GM12878 (cell line): ENCODE data around the gene EPM2AIP1. TPM values are rescaled to one million over a fixed set of nuclear protein-coding genes. Genes with fewer than 3 reads are reported as not detected.

Experiments
- ATAC-seq: fragments of 200-7000 bp; cut with Tn5 transposase; 3 replicates; pipeline ENCODE4 v1.9.1; 2020; ENCODE audit warnings: mild to moderate bottlenecking, moderate library complexity
- BruUV-seq: library from RNA; stranded (reverse); fragments of 400-500 nt; replicated peaks from 2 replicates; lab custom pipeline; 2021; lab: Mats Ljungman, UMichigan
- CTCF ChIA-PET: fragments of 300-600 bp; sonication (Branson Sonifier 250); formaldehyde crosslinking; extraction: SDS; loops from one replicate; lab custom pipeline; 2021; ENCODE audit warnings: inconsistent platforms; lab: Yijun Ruan, JAX
- POLR2A ChIA-PET: fragments of 350-600 bp; formaldehyde crosslinking; extraction: SDS; loops from one replicate; lab custom pipeline; 2021; ENCODE audit warnings: inconsistent platforms; lab: Charles Lee
- RAD21 ChIA-PET: fragments of 300-600 bp; sonication (Branson Sonifier 250); formaldehyde crosslinking; loops from one replicate; lab custom pipeline; 2023; ENCODE audit warnings: antibody characterized with exemption; ENCODE audit not compliant: unreplicated experiment; lab: Charles Lee
- SMC1A ChIA-PET: fragments of 300-600 bp; sonication (Branson Sonifier 250); formaldehyde crosslinking; loops from one replicate; lab custom pipeline; 2023; ENCODE audit not compliant: unreplicated experiment, uncharacterized antibody; lab: Charles Lee
- DNase-seq: peaks from one replicate; pipeline ENCODE4 v3.0.0-alpha.2; 2011; ENCODE audit warnings: low read depth, low spot score
- FAIRE-seq: peaks from 3 replicates; lab custom pipeline; 2011; peaks lifted over from hg19 to GRCh38; lab: Jason Lieb, UNC
- H2AFZ ChIP-seq: 2 replicates; pipeline ENCODE4 v1.6.0; 2011; ENCODE audit warnings: low read depth, low read length, control low read depth; ENCODE audit not compliant: control insufficient read depth
- H3K27ac ChIP-seq: 2 replicates; pipeline ENCODE4 v1.5.1; 2011; ENCODE audit warnings: control low read depth; ENCODE audit not compliant: control insufficient read depth, insufficient read depth
- H3K27me3 ChIP-seq, 2 experiments: replicated peaks in 1 of 2; 2 replicates each; pipeline versions ENCODE4 v1.6.0 to v1.6.1; 2011; ENCODE audit warnings: low read length in 1 of 2; ENCODE audit not compliant: control insufficient read depth in 2 of 2, insufficient read depth in 2 of 2
- H3K36me3 ChIP-seq, 2 experiments: 2 replicates each; pipeline ENCODE4 v1.5.1; 2011; ENCODE audit warnings: low read length in 1 of 2; ENCODE audit not compliant: control insufficient read depth in 2 of 2, insufficient read depth in 2 of 2
- H3K4me1 ChIP-seq: 2 replicates; pipeline ENCODE4 v1.6.1; 2011; ENCODE audit warnings: mild to moderate bottlenecking, low read length, moderate library complexity, mixed read lengths; ENCODE audit not compliant: control insufficient read depth, insufficient read depth
- H3K4me2 ChIP-seq: 2 replicates; pipeline ENCODE4 v1.6.0; 2011; ENCODE audit warnings: control low read depth; ENCODE audit not compliant: control insufficient read depth, insufficient read depth
- H3K4me3 ChIP-seq: fragments of 200-600 bp; sonication (generic); 2 replicates; pipeline ENCODE4 v1.5.1; 2016
- H3K79me2 ChIP-seq: 2 replicates; pipeline ENCODE4 v1.6.0; 2011; ENCODE audit warnings: low read length; ENCODE audit not compliant: control insufficient read depth, insufficient read depth
- H3K9ac ChIP-seq: 2 replicates; pipeline ENCODE4 v1.8.0; 2011; ENCODE audit warnings: low read length, control low read depth, mixed read lengths; ENCODE audit not compliant: control insufficient read depth, insufficient read depth
- H3K9me3 ChIP-seq: replicated peaks from 3 replicates; pipeline ENCODE4 v1.5.1; 2011; ENCODE audit warnings: mild to moderate bottlenecking, low read length; ENCODE audit not compliant: control insufficient read depth, insufficient read depth
- H4K20me1 ChIP-seq: 2 replicates; pipeline ENCODE4 v1.6.0; 2011; ENCODE audit not compliant: control insufficient read depth, insufficient read depth
- BACH1 ChIP-seq: fragments of 450-650 bp; IDR thresholded peaks from 2 replicates; pipeline ENCODE4 v1.6.1; 2017; ENCODE audit warnings: mild to moderate bottlenecking, borderline replicate concordance
- CHD4 ChIP-seq: fragments of 200-600 bp; sonication (generic); IDR thresholded peaks from 2 replicates; pipeline ENCODE4 v1.6.1; 2016; ENCODE audit warnings: mild to moderate bottlenecking
- CTCF ChIP-seq, 3 experiments: IDR thresholded peaks in 2 of 3; conservative IDR thresholded peaks in 1 of 3; 2 replicates each; pipeline ENCODE4 v1.5.1; 2011; ENCODE audit warnings: low read depth in 3 of 3, low read length in 3 of 3, mild to moderate bottlenecking in 3 of 3, control low read depth in 2 of 3, moderate library complexity in 2 of 3, inconsistent platforms in 1 of 3, mixed read lengths in 1 of 3; ENCODE audit not compliant: control insufficient read depth in 2 of 3, insufficient read depth in 1 of 3; ENCODE audit errors: extremely low read depth in 1 of 3
- FOXM1 ChIP-seq: IDR thresholded peaks from 2 replicates; pipeline ENCODE4 v1.6.1; 2012; ENCODE audit warnings: low read depth, mild to moderate bottlenecking, inconsistent platforms, low read length, moderate library complexity
- KLF5 ChIP-seq: fragments of 450-650 bp; IDR thresholded peaks from 2 replicates; pipeline ENCODE4 v1.6.1; 2014; ENCODE audit warnings: mild to moderate bottlenecking; ENCODE audit not compliant: partially characterized antibody
- LARP7 ChIP-seq: fragments of 450-650 bp; IDR thresholded peaks from 2 replicates; pipeline ENCODE4 v1.6.1; 2017; ENCODE audit warnings: mild to moderate bottlenecking
- MTA2 ChIP-seq: fragments of 450-650 bp; IDR thresholded peaks from 2 replicates; pipeline ENCODE4 v1.6.1; 2016; ENCODE audit warnings: low read depth, mild to moderate bottlenecking, moderate library complexity
- NBN ChIP-seq: fragments of 450-650 bp; IDR thresholded peaks from 2 replicates; pipeline ENCODE4 v1.6.1; 2016
- NFYA ChIP-seq: IDR thresholded peaks from 2 replicates; pipeline ENCODE4 v1.6.1; 2011; ENCODE audit warnings: low read depth, mild to moderate bottlenecking, low read length, improper control_type of control experiment, borderline replicate concordance
- NFYB ChIP-seq: IDR thresholded peaks from 2 replicates; pipeline ENCODE4 v1.6.1; 2011; ENCODE audit warnings: low read depth, mild to moderate bottlenecking, low read length, improper control_type of control experiment, moderate library complexity; ENCODE audit not compliant: insufficient read depth
- PAX8 ChIP-seq: fragments of 450-650 bp; IDR thresholded peaks from 2 replicates; pipeline ENCODE4 v1.6.1; 2017; ENCODE audit warnings: mild to moderate bottlenecking, moderate library complexity
- POU2F2 ChIP-seq: IDR thresholded peaks from 3 replicates; pipeline ENCODE4 v1.6.1; 2011; ENCODE audit warnings: low read depth, mild to moderate bottlenecking, low read length, borderline replicate concordance
- RELA ChIP-seq: fragments of 450-650 bp; IDR thresholded peaks from 2 replicates; pipeline ENCODE4 v1.8.0; 2014; ENCODE audit warnings: borderline replicate concordance; ENCODE audit not compliant: partially characterized antibody
- SIX5 ChIP-seq: IDR thresholded peaks from 2 replicates; pipeline ENCODE4 v1.6.1; 2011; ENCODE audit warnings: mild to moderate bottlenecking, low read depth, low read length, moderate library complexity; ENCODE audit not compliant: severe bottlenecking
- SPI1 ChIP-seq: IDR thresholded peaks from 2 replicates; pipeline ENCODE4 v1.6.1; 2011; ENCODE audit warnings: low read depth, mild to moderate bottlenecking, low read length, moderate library complexity, borderline replicate concordance; ENCODE audit not compliant: insufficient read depth
- TBL1XR1 ChIP-seq: IDR thresholded peaks from 2 replicates; pipeline ENCODE4 v1.6.1; 2012; ENCODE audit warnings: low read depth, low read length, improper control_type of control experiment
- USF2 ChIP-seq: IDR thresholded peaks from 2 replicates; pipeline ENCODE4 v1.6.1; 2011; ENCODE audit warnings: low read depth, low read length, improper control_type of control experiment, borderline replicate concordance
- YBX1 ChIP-seq: fragments of 450-650 bp; IDR thresholded peaks from 2 replicates; pipeline ENCODE4 v1.6.1; 2016; ENCODE audit warnings: antibody characterized with exemption
- WGBS: methylation state at CpG from one replicate; pipeline ENCODE4 v1.1.6; 2016; ENCODE audit warnings: low lambda C conversion rate; ENCODE audit not compliant: insufficient replicate concordance, insufficient coverage; ENCODE audit errors: missing lambda C conversion rate; 5-methylcytosine and 5-hydroxymethylcytosine counted together
- in situ Hi-C: fragments of 300-500 bp; cut with MboI; formaldehyde crosslinking; loops from 9 replicates; pipeline ENCODE4 v1.14.3; 2018; ENCODE audit warnings: mixed read lengths
- intact Hi-C: fragments of 100-400 bp; cut with micrococcal nuclease; formaldehyde crosslinking; loops from one replicate; pipeline ENCODE4 v1.14.2; 2022; ENCODE audit not compliant: unreplicated experiment
- polyA plus RNA-seq, 11 experiments: library from polyadenylated mRNA; depleted of rRNA in 4 of 11; unstranded in 6 of 11; stranded (reverse) in 5 of 11; fragments of >200 nt; fragmentation: Nextera tagmentation in 4 of 11; fragmentation: Illumina TruSeq in 1 of 11; extraction: Ambion mirVana in 4 of 11; extraction: Trizol in 1 of 11; gene quantifications; 1 replicate in 1 of 11; 2 replicates in 10 of 11; pipeline versions ENCODE4 v1.2.1 to v1.2.3, GENCODE V29; 2011 to 2016; ENCODE audit warnings: inconsistent platforms in 2 of 11, missing spikeins in 2 of 11, low read depth in 1 of 11
- total RNA-seq, 4 experiments: library from RNA; depleted of rRNA in 3 of 4; stranded (reverse); fragments of >200 nt in 3 of 4; fragmentation: Illumina TruSeq in 1 of 4; extraction: Trizol in 1 of 4; gene quantifications; 2 replicates each; pipeline versions ENCODE4 v1.2.1 to v1.2.3, GENCODE V29; 2013 to 2021
- TF ChIP-seq, protein P1 (sequence below): fragments of 150-350 bp; IDR thresholded peaks from 2 replicates; pipeline ENCODE4 v1.6.1; 2016; ENCODE audit warnings: low read depth, low read length

EPM2AIP1 gene
- total and polyA plus RNA-seq, 10 of the 15 experiments (the other 5 are each of a cell fraction or from before 2014, with no cell fraction given), result 5.5 to 31.9 (median 21.8) TPM

GRCh38 chr3:37031096-37031682 is 38.3 kb upstream of the EPM2AIP1 start:
- SMC1A ChIA-PET, result no interaction called here
- no peaks in the 10 kb centered on the region for H3K27me3 ChIP-seq
- in situ Hi-C loops (no loop called here), intact Hi-C loops (no loop called here)
- H3K36me3 ChIP-seq, result peaks cover 6 to 42% of the 10 kb centered on the region in 2 experiments
- no peak overlapping the region for H2AFZ ChIP-seq
- TF ChIP-seq NFYB (no peak), MTA2 (no peak), KLF5 (no peak), YBX1 (no peak), SPI1 (no peak), NBN (no peak), PAX8 (no peak), LARP7 (no peak), USF2 (no peak), NFYA (no peak), CHD4 (no peak), RELA (no peak), POU2F2 (no peak), FOXM1 (no peak), CTCF (IDR thresholded peaks at IDR 0.05 in 2 of 3, conservative IDR thresholded peaks at IDR 0.05 in 1 of 3; ENCODE audit: control insufficient read depth in 2 of 3, extremely low read depth in 1 of 3, insufficient read depth in 1 of 3, low read depth in 3 of 3, low read length in 3 of 3) (no peak), SIX5 (no peak), TBL1XR1 (no peak), BACH1 (no peak)
- TF ChIP-seq, protein P1, sequence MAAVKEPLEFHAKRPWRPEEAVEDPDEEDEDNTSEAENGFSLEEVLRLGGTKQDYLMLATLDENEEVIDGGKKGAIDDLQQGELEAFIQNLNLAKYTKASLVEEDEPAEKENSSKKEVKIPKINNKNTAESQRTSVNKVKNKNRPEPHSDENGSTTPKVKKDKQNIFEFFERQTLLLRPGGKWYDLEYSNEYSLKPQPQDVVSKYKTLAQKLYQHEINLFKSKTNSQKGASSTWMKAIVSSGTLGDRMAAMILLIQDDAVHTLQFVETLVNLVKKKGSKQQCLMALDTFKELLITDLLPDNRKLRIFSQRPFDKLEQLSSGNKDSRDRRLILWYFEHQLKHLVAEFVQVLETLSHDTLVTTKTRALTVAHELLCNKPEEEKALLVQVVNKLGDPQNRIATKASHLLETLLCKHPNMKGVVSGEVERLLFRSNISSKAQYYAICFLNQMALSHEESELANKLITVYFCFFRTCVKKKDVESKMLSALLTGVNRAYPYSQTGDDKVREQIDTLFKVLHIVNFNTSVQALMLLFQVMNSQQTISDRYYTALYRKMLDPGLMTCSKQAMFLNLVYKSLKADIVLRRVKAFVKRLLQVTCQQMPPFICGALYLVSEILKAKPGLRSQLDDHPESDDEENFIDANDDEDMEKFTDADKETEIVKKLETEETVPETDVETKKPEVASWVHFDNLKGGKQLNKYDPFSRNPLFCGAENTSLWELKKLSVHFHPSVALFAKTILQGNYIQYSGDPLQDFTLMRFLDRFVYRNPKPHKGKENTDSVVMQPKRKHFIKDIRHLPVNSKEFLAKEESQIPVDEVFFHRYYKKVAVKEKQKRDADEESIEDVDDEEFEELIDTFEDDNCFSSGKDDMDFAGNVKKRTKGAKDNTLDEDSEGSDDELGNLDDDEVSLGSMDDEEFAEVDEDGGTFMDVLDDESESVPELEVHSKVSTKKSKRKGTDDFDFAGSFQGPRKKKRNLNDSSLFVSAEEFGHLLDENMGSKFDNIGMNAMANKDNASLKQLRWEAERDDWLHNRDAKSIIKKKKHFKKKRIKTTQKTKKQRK, result no peak
- BruUV-seq, result no TSS peak
- no peak overlapping the region for H3K4me3 ChIP-seq
- no peak for ATAC-seq
- RAD21 ChIA-PET, result no interaction called here
- CTCF ChIA-PET, result no interaction called here
- no peaks in the 10 kb centered on the region for H3K4me1 ChIP-seq
- no peak for DNase-seq
- H3K9me3 ChIP-seq, result peaks cover 5% of the 10 kb centered on the region; the same call in 2 of the 3 replicates
- no peak for FAIRE-seq
- 92% methylated on average over 7 of the region's 7 CpGs for WGBS
- H3K9ac ChIP-seq, result no peak overlapping the region
- H3K79me2 ChIP-seq, result no peaks in the 10 kb centered on the region
- POLR2A ChIA-PET, result interaction anchor here (1.6 kb wide), 1 partner anchor 109 kb away, joined by 3 read pairs; no protein-coding TSS in a partner anchor
- H4K20me1 ChIP-seq, result peaks cover 2% of the 10 kb centered on the region; the same call in 1 of the 2 replicates
- no peak overlapping the region for H3K27ac ChIP-seq
- H3K4me2 ChIP-seq, result no peak overlapping the region
